Keratinocyte (primary cell): ENCODE measurements around the gene MXI1. TPM values are rescaled to one million over a fixed set of nuclear protein-coding genes. Genes with fewer than 3 reads are reported as not detected.

ENCODE experiments used
- DNase-seq: peaks from one replicate; pipeline ENCODE4 v3.0.0-alpha.2; 2011; ENCODE audit warnings: low read depth, missing footprints, low spot score
- FAIRE-seq: peaks from 2 replicates; lab custom pipeline; 2011; peaks lifted over from hg19 to GRCh38; lab: Jason Lieb, UNC
- H2AFZ ChIP-seq: 2 replicates; pipeline ENCODE4 v1.6.0; 2012; ENCODE audit warnings: low read length, control low read depth, inconsistent platforms; ENCODE audit not compliant: control insufficient read depth
- H3K27ac ChIP-seq: 2 replicates; pipeline ENCODE4 v1.5.1; 2011; ENCODE audit warnings: low read length; ENCODE audit not compliant: control insufficient read depth, insufficient read depth
- H3K27me3 ChIP-seq: 3 replicates; pipeline ENCODE4 v1.6.0; 2011; ENCODE audit warnings: low read length; ENCODE audit not compliant: control insufficient read depth, insufficient read depth; ENCODE audit errors: extremely low read depth
- H3K36me3 ChIP-seq, 2 experiments: 2 replicates in 1 of 2; 3 replicates in 1 of 2; pipeline ENCODE4 v1.5.1; 2011; ENCODE audit warnings: low read length in 2 of 2, mild to moderate bottlenecking in 1 of 2; ENCODE audit not compliant: control insufficient read depth in 2 of 2, insufficient read depth in 2 of 2; ENCODE audit errors: extremely low read depth in 1 of 2
- H3K4me1 ChIP-seq: 3 replicates; pipeline ENCODE4 v1.5.1; 2011; ENCODE audit warnings: low read length; ENCODE audit not compliant: control insufficient read depth, insufficient read depth; ENCODE audit errors: extremely low read depth
- H3K4me2 ChIP-seq: 3 replicates; pipeline ENCODE4 v1.6.0; 2011; ENCODE audit warnings: low read depth, low read length; ENCODE audit not compliant: control insufficient read depth, insufficient read depth; ENCODE audit errors: extremely low read depth
- H3K4me3 ChIP-seq, 3 experiments: fragments of 200-600 bp in 1 of 3; sonication (generic) in 1 of 3; 2 replicates in 2 of 3; 3 replicates in 1 of 3; pipeline ENCODE4 v1.5.1; 2011 to 2016; ENCODE audit warnings: low read length in 3 of 3, mild to moderate bottlenecking in 3 of 3, control low read depth in 2 of 3, inconsistent platforms in 1 of 3, low read depth in 1 of 3, mixed read lengths in 1 of 3, mixed run types in 1 of 3, moderate library complexity in 1 of 3; ENCODE audit not compliant: control insufficient read depth in 2 of 3, insufficient read depth in 2 of 3; ENCODE audit errors: extremely low read depth in 1 of 3
- H3K79me2 ChIP-seq: 2 replicates; pipeline ENCODE4 v1.6.0; 2012; ENCODE audit warnings: low read length; ENCODE audit not compliant: control insufficient read depth, insufficient read depth
- H3K9ac ChIP-seq: 3 replicates; pipeline ENCODE4 v1.6.0; 2011; ENCODE audit warnings: low read length; ENCODE audit not compliant: control insufficient read depth, insufficient read depth; ENCODE audit errors: extremely low read depth
- H3K9me1 ChIP-seq: 3 replicates; pipeline ENCODE4 v1.6.0; 2011; ENCODE audit warnings: low read length; ENCODE audit not compliant: control insufficient read depth, insufficient read depth; ENCODE audit errors: extremely low read depth
- H3K9me3 ChIP-seq: 2 replicates; pipeline ENCODE4 v1.5.1; 2012; ENCODE audit warnings: low read depth, low read length; ENCODE audit not compliant: control insufficient read depth
- H4K20me1 ChIP-seq: 3 replicates; pipeline ENCODE4 v1.6.0; 2011; ENCODE audit warnings: low read length; ENCODE audit not compliant: control insufficient read depth, insufficient read depth; ENCODE audit errors: extremely low read depth
- CTCF ChIP-seq, 3 experiments: IDR thresholded peaks in 1 of 3; conservative IDR thresholded peaks in 1 of 3; optimal IDR thresholded peaks in 1 of 3; 2 replicates in 2 of 3; 3 replicates in 1 of 3; pipeline versions ENCODE3 to v1.5.1; 2011; ENCODE audit warnings: low read length in 3 of 3, mild to moderate bottlenecking in 3 of 3, moderate library complexity in 2 of 3, control low read depth in 1 of 3, inconsistent platforms in 1 of 3; ENCODE audit not compliant: insufficient read depth in 2 of 3; ENCODE audit errors: extremely low read depth in 1 of 3
- EZH2 ChIP-seq: IDR thresholded peaks from one replicate; pipeline ENCODE4 v1.6.1; 2012; ENCODE audit warnings: inconsistent platforms, mild to moderate bottlenecking, low read length, moderate library complexity
- dilution Hi-C: fragments of 300-500 bp; cut with MboI; formaldehyde crosslinking; loops from one replicate; pipeline ENCODE4 v1.7.0; 2020; ENCODE audit warnings: low sequenced_read_pairs; ENCODE audit not compliant: extremely low pct_ligation_motif_present
- polyA plus RNA-seq, 5 experiments: library from polyadenylated mRNA; depleted of rRNA in 3 of 5; stranded (reverse) in 3 of 5; stranded (forward) in 1 of 5; unstranded in 1 of 5; fragments of >200 nt; gene quantifications; 1 replicate in 1 of 5; 2 replicates in 3 of 5; 3 replicates in 1 of 5; pipeline versions ENCODE4 v1.2.1 to v1.2.3, GENCODE V29; 2011 to 2012; ENCODE audit warnings: missing spikeins in 2 of 5, low read depth in 1 of 5, low replicate concordance in 1 of 5

Gene MXI1
- polyA plus RNA-seq, 1 donor (not counting 4 experiments of a cell fraction or from before 2014, with no cell fraction given) = 17.8 TPM

DNA sequence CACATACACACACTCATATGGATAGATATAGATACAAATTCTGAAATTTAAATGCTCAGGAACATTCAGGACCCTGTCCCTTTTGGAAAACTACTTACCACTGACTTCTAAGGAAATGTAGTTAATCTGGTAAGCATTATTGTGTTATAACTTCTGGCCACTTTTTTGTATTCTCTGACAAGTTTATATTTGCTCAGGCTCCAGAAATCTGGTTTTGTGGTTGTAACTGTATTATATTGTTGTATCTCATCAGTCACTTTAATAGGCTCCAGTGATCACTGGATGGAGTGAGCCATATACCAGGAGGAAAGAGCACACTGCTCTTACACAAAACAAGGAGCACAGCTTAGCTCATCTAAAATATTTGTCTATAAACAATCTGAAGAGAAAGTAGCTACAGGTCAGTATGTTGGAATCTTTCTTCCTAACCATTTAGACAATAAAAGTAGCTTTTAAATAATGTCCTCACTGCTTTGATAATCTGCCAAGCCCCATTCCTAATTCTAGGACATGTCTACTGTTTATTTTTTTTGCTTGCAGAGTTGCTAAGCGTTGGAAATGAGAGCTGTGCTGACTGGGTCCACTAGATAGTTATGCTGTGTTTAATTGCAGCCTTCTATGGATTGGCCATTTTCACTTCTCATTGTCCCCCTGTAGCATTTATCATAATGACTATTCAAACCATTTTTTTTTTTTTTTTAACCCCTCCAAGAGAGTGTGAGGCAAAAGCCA lies 53.5 kb downstream of the MXI1 start:
- H3K36me3 ChIP-seq = no peaks in the 10 kb centered on the region
- no peak overlapping the region for H3K27ac ChIP-seq
- TF ChIP-seq EZH2 = no peak
- no peak for TF ChIP-seq CTCF (optimal IDR thresholded peaks at IDR 0.05 in 1 of 3, IDR thresholded peaks at IDR 0.05 in 1 of 3, conservative IDR thresholded peaks at IDR 0.05 in 1 of 3; ENCODE audit: extremely low read depth in 1 of 3, insufficient read depth in 2 of 3, low read length in 3 of 3)

DNA sequence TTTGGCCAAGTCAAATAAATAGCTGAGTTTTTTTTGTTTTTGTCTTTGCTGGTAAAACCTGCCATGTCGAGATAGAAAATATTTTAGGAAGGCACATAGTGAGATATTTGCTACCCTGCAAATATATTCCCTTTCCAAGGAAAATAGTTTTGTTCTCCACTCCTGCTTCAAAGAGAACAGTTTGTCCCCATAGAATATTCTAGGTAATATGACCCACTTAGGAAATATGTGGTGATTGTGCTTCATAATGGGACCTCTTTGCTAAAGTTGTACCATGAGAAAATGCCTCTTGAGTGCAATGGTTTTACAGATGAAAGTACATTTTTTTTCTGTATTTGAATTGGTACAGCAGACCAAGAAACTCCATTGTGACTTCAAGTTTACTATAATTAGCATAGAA lies 55.8 kb downstream of the MXI1 start:
- FAIRE-seq = no peak
- dilution Hi-C loops = no loop called here

More for the DNA sequence above, 53.5 kb downstream of the MXI1 start:
- Histone ChIP-seq H3K27me3 (no peaks in the 10 kb centered on the region), H3K9ac (no peak overlapping the region), H3K4me1 (no peaks in the 10 kb centered on the region), H3K9me1 (no peaks in the 10 kb centered on the region), H3K4me3 (no peak overlapping the region), H4K20me1 (no peaks in the 10 kb centered on the region), H3K4me2 (no peak overlapping the region), H3K79me2 (no peaks in the 10 kb centered on the region), H3K9me3 (no peaks in the 10 kb centered on the region), H2AFZ (no peak overlapping the region)
- dilution Hi-C loops = no loop called here
- DNase-seq (no peak), FAIRE-seq (no peak)

More for the DNA sequence above, 55.8 kb downstream of the MXI1 start:
- DNase-seq = no peak
- TF ChIP-seq CTCF (optimal IDR thresholded peaks at IDR 0.05 in 1 of 3, IDR thresholded peaks at IDR 0.05 in 1 of 3, conservative IDR thresholded peaks at IDR 0.05 in 1 of 3; ENCODE audit: extremely low read depth in 1 of 3, insufficient read depth in 2 of 3, low read length in 3 of 3) (no peak), EZH2 (no peak)
- no peak overlapping the region for H3K4me3 ChIP-seq
- H3K9me1 ChIP-seq = no peaks in the 10 kb centered on the region
- no peak overlapping the region for H3K4me2 ChIP-seq
- H3K9me3 ChIP-seq = no peaks in the 10 kb centered on the region
- H3K4me1 ChIP-seq = no peaks in the 10 kb centered on the region
- no peaks in the 10 kb centered on the region for H3K79me2 ChIP-seq
- no peaks in the 10 kb centered on the region for H3K36me3 ChIP-seq
- H3K9ac ChIP-seq = no peak overlapping the region
- no peaks in the 10 kb centered on the region for H3K27me3 ChIP-seq
- no peak overlapping the region for H2AFZ ChIP-seq
- H4K20me1 ChIP-seq = no peaks in the 10 kb centered on the region
- H3K27ac ChIP-seq = no peak overlapping the region
